Activated CD4-positive, CD25-positive, alpha-beta regulatory T cell treated with anti-CD3 and anti-CD28 coated beads, Interleukin-2, amount 50 U/mL, for 24 hours (primary cell): ENCODE data around the gene MRGPRX2.

ENCODE experiments used
- ATAC-seq, 2 donors: fragments of 150-1000 bp; cut with Tn5 transposase; one replicate each; pipeline ENCODE4 v1.10.0; 2021; ENCODE audit warnings: mild to moderate bottlenecking in 1 of 2, moderate library complexity in 1 of 2

MRGPRX2 gene

GRCh38 chr11:19060629-19061028 is at the start of gene MRGPRX2:
TSS of gene MRGPRX2 (minus strand) at chr11:19060717. CDS start at chr11:19056402, 4,315 bp downstream.
- ATAC-seq = no peak

- no peak for ATAC-seq
Observed at GRCh38 chr11:19110295-19110694, 49.8 kb upstream of the MRGPRX2 start.

- ATAC-seq = no peak
Observed at GRCh38 chr11:19107125-19107524, 46.6 kb upstream of the MRGPRX2 start.

GRCh38 chr11:19105011-19105410 is 44.5 kb upstream of the MRGPRX2 start:
- ATAC-seq = no peak

GRCh38 chr11:19102521-19102900 is 42.0 kb upstream of the MRGPRX2 start:
- ATAC-seq = no peak

- no peak for ATAC-seq
Observed at GRCh38 chr11:19101796-19102520, 41.4 kb upstream of the MRGPRX2 start.

GRCh38 chr11:19100885-19101284 is 40.4 kb upstream of the MRGPRX2 start:
- no peak for ATAC-seq

- ATAC-seq = no peak
Observed at GRCh38 chr11:19099093-19099492, 38.6 kb upstream of the MRGPRX2 start.

GRCh38 chr11:19094859-19095258 is 34.3 kb upstream of the MRGPRX2 start:
- no peak for ATAC-seq

- no peak for ATAC-seq
Observed at GRCh38 chr11:19093976-19094375, 33.5 kb upstream of the MRGPRX2 start.

- ATAC-seq = no peak
Observed at GRCh38 chr11:19092850-19093249, 32.3 kb upstream of the MRGPRX2 start.

- no peak for ATAC-seq
Observed at GRCh38 chr11:19092342-19092741, 31.8 kb upstream of the MRGPRX2 start.

- no peak for ATAC-seq
Observed at GRCh38 chr11:19091366-19091765, 30.8 kb upstream of the MRGPRX2 start.

GRCh38 chr11:19089421-19089820 is 28.9 kb upstream of the MRGPRX2 start:
- no peak for ATAC-seq

- ATAC-seq = no peak
Observed at GRCh38 chr11:19088791-19089190, 28.3 kb upstream of the MRGPRX2 start.

GRCh38 chr11:19087658-19088057 is 27.1 kb upstream of the MRGPRX2 start:
- ATAC-seq = no peak

- no peak for ATAC-seq
Observed at GRCh38 chr11:19084661-19085315, 24.3 kb upstream of the MRGPRX2 start.

- ATAC-seq = no peak
Observed at GRCh38 chr11:19083166-19083565, 22.6 kb upstream of the MRGPRX2 start.

- ATAC-seq = no peak
Observed at GRCh38 chr11:19080579-19080993, 20.1 kb upstream of the MRGPRX2 start.

- no peak for ATAC-seq
Observed at GRCh38 chr11:19079643-19080440, 19.3 kb upstream of the MRGPRX2 start.

GRCh38 chr11:19077965-19078364 is 17.4 kb upstream of the MRGPRX2 start:
- ATAC-seq = no peak

- ATAC-seq = peak; percentile 60 to 66
Observed at GRCh38 chr11:19076744-19077589, 16.4 kb upstream of the MRGPRX2 start.

- no peak for ATAC-seq
Observed at GRCh38 chr11:19075636-19076035, 15.1 kb upstream of the MRGPRX2 start.
